ENCODE measurements around the gene UGGT2.
"Not testable (repeated sequence)": the region's sequence is repeated elsewhere in the genome, so short reads cannot be mapped to it uniquely, and the experiment has no call there.

Gene UGGT2

DNA sequence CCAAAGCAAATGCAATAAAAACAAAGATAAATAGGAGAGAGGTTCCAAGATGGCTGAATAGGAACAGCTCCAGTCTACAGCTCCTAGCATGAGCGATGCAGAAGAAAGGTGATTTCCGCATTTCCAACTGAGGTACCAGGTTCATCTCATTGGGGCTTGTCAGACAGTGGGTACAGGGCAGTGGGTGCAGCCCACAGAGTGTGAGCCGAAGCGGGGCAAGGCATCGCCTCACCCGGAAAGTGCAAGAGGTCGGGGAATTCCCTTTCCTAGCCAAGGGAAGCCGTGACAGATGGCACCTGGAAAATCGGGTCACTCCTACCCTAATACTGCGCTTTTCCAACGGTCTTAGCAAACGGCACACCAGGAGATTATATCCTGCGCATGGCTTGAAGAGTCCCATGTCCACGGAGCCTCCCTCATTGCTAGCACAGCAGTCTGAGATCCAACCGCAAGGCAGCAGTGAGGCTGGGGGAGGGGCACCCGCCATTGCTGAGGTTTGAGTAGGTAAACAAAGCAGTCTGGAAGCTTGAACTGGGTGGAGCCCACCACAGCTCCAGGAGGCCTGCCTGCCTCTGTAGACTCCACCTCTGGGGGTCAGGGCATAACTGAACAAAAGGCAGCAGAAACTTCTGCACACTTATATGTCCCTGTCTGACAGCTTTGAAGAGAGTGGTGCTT, 6.6 kb downstream of the UGGT2 start:
- not testable (repeated sequence) for DNase-seq (ENCODE audit: low read depth in 2 of 2)

DNA sequence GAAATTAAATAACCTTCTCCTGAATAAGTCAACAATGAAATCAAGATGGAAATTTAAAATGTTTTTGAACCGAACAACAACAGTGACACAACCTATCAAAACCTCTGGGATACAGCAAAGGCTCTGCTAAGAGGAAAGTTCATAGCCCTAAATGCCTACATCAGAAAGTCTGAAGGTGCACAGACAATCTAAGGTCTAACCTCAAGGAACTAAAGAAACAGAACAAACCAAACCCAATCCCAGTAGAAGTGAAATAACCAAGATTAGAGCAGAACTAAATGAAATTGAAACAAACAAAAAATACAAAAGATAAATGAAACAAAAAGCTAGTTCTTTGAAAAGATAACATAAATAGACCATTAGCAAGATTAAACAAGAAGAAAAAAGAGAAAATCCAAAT, 9.0 kb downstream of the UGGT2 start:
- DNase-seq (ENCODE audit: low read depth in 2 of 2): no peak

GRCh38 chr13:96041326-96042110, 11.7 kb downstream of the UGGT2 start:
- no peak for DNase-seq (ENCODE audit: low read depth in 2 of 2)

DNA sequence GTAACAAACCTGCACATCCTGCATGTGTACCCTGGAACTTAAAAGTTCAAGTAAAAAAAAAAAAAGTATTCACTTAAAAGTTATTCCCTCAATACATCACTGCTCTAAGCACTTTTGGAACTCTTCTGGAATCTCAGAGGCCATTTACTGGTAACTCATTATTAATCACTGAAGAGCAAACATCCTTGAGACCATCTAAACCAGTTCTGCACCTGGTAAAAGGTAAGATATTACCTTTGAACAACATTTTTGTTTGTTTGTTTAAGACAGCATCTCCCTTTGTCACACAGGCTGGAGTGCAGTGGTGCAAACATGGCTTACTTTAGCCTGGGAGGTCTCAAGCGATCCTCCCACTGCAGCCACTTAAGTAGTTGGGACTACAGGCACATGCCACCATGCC, 16.7 kb downstream of the UGGT2 start:
- no peak for DNase-seq (ENCODE audit: low read depth in 2 of 2)

DNA sequence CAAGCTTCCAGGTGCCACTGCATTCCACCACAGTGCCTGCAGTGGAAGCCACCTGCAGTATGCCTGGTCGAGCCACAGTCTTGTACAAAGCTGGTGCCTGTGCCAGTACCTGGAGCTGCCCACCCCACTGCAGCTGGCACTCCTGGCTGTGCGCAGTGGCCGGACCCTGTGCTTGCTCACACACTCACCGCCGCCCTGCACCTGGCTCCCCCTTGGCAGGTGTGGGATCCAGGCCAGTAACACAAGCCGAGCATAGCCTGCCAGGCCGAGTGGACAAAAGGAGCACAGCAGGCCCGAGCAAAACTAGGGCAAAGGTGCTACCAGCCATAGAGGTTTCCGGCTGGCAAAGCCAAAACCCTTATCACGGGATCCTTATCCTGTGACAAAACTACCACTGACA, 18.5 kb downstream of the UGGT2 start:
- no peak for DNase-seq (ENCODE audit: low read depth in 2 of 2)

- DNase-seq (ENCODE audit: low read depth in 2 of 2): no peak
These were observed 19.8 kb downstream of the UGGT2 start for GRCh38 chr13:96033220-96034015.

DNA sequence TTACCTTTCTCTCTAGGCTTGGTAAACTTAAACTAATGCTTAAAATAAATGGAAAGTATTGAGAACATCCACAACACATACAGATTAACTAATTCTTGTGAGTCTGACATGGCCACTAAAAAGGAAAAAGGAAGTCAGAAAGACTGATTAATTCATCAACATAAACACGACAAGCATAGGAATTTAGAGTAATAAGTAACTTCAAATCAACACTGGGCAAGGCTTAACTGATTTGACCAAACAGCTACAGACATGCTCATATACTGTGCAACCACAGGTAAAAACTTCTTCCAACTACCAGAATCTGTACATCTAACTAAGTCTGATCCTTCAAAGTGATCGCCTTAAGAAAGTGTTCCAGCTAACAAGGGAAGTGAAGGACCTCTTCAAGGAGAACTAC, 20.5 kb downstream of the UGGT2 start:
- DNase-seq (ENCODE audit: low read depth in 2 of 2): no peak

DNA sequence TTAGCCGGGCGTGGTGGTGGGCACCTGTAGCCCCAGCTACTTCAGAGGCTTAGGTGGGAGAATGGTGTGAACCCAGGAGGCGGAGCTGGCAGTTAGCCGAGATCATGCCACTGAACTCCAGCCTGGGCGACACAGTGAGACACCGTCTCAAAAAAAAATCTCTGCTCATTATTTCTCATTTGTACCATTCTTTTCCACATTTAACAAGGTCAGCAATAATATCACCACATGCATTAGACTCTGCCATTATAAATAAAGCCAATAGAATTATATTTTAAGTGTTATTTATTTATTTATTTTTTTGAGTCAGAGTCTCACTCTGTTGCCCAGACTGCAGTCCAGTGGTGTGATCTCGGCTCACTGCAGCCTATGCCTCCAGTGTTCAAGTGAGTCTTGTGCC, 24.2 kb downstream of the UGGT2 start:
- no peak for DNase-seq (ENCODE audit: low read depth in 2 of 2)

DNA sequence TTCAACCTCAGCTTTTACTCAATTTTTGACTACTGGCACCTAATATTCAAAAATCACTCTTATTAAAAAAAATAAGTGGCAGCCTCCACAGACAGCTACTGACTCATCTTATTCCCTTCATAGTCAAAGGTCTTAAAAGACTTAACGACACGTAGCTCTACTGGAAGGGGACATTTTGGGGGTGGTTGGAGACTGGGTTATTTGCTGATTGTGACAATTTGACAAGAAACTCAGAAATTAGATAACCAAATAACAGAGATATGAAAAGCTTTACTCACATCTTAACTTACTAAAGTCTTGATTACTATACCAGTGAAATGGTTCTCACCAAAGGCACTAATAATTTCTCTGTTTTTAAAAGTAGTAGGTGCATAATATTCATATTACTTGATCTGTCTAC, 25.7 kb downstream of the UGGT2 start:
- DNase-seq (ENCODE audit: low read depth in 2 of 2): no peak

GRCh38 chr13:96025283-96025682, 27.9 kb downstream of the UGGT2 start:
- DNase-seq (ENCODE audit: low read depth in 2 of 2): no peak

DNA sequence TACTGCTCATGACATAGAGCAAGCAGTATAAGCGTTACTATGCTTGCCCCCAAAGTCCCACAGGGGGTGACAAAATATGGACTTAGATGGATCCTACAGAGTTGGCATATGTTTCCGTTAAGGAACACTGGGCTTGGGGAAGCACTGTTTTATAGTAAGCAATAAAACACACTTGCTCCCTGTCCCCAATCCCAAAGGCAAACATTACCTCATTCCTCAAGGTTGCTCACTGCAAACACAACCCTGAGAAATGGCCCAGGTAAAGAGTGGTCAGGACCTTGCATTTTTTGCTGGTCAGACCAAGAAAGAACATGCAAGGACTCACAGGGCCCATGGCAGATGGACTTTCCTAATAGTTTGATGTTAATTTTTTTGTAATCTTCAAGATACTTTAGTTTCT, 32.3 kb downstream of the UGGT2 start:
- no peak for DNase-seq (ENCODE audit: low read depth in 2 of 2)

- DNase-seq (ENCODE audit: low read depth in 2 of 2): no peak
These were observed 33.0 kb downstream of the UGGT2 start for GRCh38 chr13:96020155-96020575.

- no peak for DNase-seq (ENCODE audit: low read depth in 2 of 2)
These were observed 35.1 kb downstream of the UGGT2 start for GRCh38 chr13:96018135-96018534.

- DNase-seq (ENCODE audit: low read depth in 2 of 2): no peak
These were observed 41.8 kb downstream of the UGGT2 start for GRCh38 chr13:96011291-96011872.

DNA sequence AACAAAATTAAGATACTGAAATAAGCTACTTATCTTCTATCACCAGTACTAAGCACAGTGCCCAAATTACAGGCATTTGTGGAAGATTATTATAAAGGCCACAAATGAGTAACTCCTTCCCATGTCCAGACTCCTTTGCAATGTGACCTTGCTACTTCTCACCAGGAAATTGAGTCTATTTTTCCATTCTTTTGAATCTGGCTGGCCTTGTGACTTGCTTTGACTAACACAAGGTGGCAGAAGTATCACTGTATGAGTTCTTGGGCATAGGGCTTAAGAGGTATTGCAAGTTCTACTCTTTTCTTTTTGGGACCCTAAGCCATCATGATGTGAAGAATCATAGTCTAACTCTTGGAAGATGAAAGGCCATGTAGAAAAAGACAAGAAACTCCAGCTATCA, 49.9 kb downstream of the UGGT2 start:
- no peak for DNase-seq (ENCODE audit: low read depth in 2 of 2)

DNA sequence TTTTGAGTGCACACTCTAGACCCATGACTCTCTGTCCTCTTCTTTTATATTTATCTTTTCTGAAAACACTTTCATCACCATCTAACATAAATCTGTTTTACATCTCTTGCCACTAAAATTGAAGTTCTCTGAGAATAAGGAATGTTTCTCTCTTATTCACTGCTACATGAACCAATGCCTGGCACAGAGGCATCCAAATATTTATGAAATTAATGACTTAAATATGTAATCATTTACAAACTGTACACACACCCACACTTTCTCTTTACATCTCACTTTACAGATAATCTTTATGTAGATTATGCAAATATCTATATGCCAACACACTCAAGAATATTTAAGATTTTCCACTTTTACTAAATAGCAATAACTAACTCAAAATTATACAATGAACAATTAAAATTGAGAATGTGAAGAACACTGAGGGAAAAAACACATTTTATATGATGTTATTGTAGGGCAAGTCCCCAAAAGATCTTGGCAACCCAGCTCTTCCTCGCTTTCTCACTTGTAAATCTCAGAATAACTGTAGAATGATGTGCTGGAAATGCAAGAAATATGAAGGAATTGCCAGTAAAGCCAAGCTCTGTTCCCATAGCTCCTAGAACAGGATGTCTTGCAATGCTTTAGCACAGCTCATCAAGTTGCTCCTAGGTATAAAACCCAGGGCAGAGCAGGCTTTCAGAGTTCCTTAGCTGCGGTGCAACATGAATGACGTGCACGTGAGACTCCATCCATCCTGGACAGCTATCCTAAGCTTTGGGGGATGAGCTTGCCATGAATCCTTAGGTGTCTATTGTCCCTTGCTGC, 50.7 kb downstream of the UGGT2 start:
- DNase-seq (ENCODE audit: low read depth in 2 of 2): no peak

DNA sequence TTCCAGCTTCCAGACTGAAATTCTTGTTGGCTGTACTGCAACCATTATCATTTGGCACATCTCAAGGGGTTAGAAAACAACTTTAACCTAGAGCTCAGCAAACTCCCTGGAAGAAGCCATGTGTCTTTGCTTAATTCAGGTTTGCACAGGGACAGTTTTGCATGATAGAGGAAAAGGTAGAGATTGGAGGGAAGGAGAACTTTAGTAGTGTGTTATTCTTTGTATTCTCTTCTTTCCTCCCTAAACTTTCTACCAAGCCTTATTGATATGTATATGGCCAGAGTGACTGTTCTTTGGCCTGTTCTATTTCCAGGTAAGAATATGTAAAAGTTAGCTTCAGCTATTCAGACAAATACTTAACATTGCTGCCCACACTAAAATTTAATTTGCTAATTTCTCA, 53.1 kb downstream of the UGGT2 start:
- no peak for DNase-seq (ENCODE audit: low read depth in 2 of 2)

GRCh38 chr13:95987841-95988240, 65.4 kb downstream of the UGGT2 start:
- no peak for DNase-seq (ENCODE audit: low read depth in 2 of 2)

DNA sequence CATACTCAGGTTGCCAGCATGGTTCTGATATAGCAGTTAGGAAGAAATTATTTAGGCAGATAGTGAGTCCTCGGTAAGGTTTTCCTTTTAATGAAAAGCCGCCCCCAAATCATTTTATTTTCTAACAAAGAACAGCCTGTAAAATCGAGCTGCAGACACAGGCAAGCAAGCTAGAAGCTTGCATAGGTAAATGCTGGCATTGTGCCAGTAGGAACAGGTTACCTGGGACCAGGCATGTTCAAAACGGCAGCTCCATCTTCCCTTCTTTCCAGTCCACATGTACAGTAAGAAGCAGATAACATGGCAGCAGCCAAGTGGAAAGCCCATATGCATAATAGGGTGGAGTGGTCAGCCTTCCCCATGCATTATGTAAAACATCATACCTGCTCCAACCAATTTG, 71.1 kb downstream of the UGGT2 start:
- no peak for DNase-seq (ENCODE audit: low read depth in 2 of 2)

GRCh38 chr13:95972651-95973050, 80.5 kb downstream of the UGGT2 start:
- DNase-seq (ENCODE audit: low read depth in 2 of 2): not testable (repeated sequence)

- no peak for DNase-seq (ENCODE audit: low read depth in 2 of 2)
These were observed 82.3 kb downstream of the UGGT2 start for GRCh38 chr13:95970878-95971277.

Data from stimulated activated CD8-positive, alpha-beta memory T cell treated with anti-CD3 and anti-CD28 coated beads, Interleukin-7, amount 100 ng/mL, for 1 hour (primary cell).